GM23338 (cell line): ENCODE measurements around the gene NNAT.

ENCODE experiments used
- CREB1 ChIP-seq: fragments of 250-450 bp; sonication (Bioruptor Pico); IDR thresholded peaks from 2 replicates; pipeline ENCODE4 v1.5.0; 2020; ENCODE audit warnings: low read depth, mild to moderate bottlenecking, moderate library complexity
- CTCF ChIP-seq, 2 experiments: fragments of 200-600 bp in 1 of 2; sonication (generic) in 1 of 2; conservative IDR thresholded peaks; 2 replicates each; pipeline versions ENCODE4 v1.5.1 to v1.6.1; 2016 to 2017; ENCODE audit warnings: antibody characterized with exemption in 2 of 2, low read depth in 2 of 2, mild to moderate bottlenecking in 2 of 2, moderate library complexity in 1 of 2
- ETS1 ChIP-seq: IDR thresholded peaks from 2 replicates; pipeline ENCODE4 v1.6.1; 2016; ENCODE audit warnings: antibody characterized with exemption
- EZH2 ChIP-seq: fragments of 200-600 bp; sonication (generic); IDR thresholded peaks from one replicate; pipeline ENCODE4 v1.8.0; 2017; ENCODE audit warnings: antibody characterized with exemption, mild to moderate bottlenecking, low read depth; ENCODE audit not compliant: unreplicated experiment
- EZH2phosphoT487 ChIP-seq: fragments of 200-600 bp; sonication (generic); IDR thresholded peaks from one replicate; pipeline ENCODE4 v1.8.1; 2018; ENCODE audit warnings: antibody characterized with exemption; ENCODE audit not compliant: unreplicated experiment
- JUNB ChIP-seq: IDR thresholded peaks from one replicate; pipeline ENCODE4 v1.6.1; 2016; ENCODE audit warnings: antibody characterized with exemption; ENCODE audit not compliant: unreplicated experiment
- POLR2AphosphoS5 ChIP-seq: IDR thresholded peaks from 2 replicates; pipeline ENCODE4 v1.6.1; 2016; ENCODE audit warnings: antibody characterized with exemption, low read depth
- REST ChIP-seq: IDR thresholded peaks from one replicate; pipeline ENCODE4 v1.6.1; 2018; ENCODE audit warnings: antibody characterized with exemption; ENCODE audit not compliant: unreplicated experiment
- ZNF114 ChIP-seq: fragments of 250-450 bp; sonication (Bioruptor Pico); IDR thresholded peaks from 2 replicates; pipeline ENCODE4 v1.5.0; 2020; ENCODE audit warnings: mild to moderate bottlenecking, moderate library complexity
- ZNF331 ChIP-seq: fragments of 250-450 bp; sonication (Bioruptor Pico); IDR thresholded peaks from 2 replicates; pipeline ENCODE4 v1.5.0; 2020; ENCODE audit warnings: low read depth, mild to moderate bottlenecking, moderate library complexity
- ZNF462 ChIP-seq: fragments of 250-450 bp; sonication (Bioruptor Pico); IDR thresholded peaks from 2 replicates; pipeline ENCODE4 v1.5.0; 2020; ENCODE audit warnings: mild to moderate bottlenecking, moderate library complexity

GRCh38 chr20:37505263-37506151 lies 15.5 kb upstream of the NNAT start:
- TF ChIP-seq CTCF (conservative IDR thresholded peaks at IDR 0.05; ENCODE audit: low read depth in 2 of 2) (no peak), POLR2AphosphoS5 (no peak), EZH2 (no peak), EZH2phosphoT487 (no peak), REST (no peak), ETS1 (no peak), CREB1 (no peak), ZNF331 (CRISPR knock-in tag) (no peak), JUNB (no peak), ZNF462 (CRISPR knock-in tag) (0 out of 2 replicates have a peak, but pooled peaks have one; percentile 6), ZNF114 (CRISPR knock-in tag) (no peak)
